Endothelial cell (in vitro differentiated cells): ENCODE results near the gene RBMS3. TPM values are rescaled to one million over a fixed set of nuclear protein-coding genes. Genes with fewer than 3 reads are reported as not detected.

Source experiments
- DNase-seq: peaks from one replicate; pipeline ENCODE4 v3.0.0; 2021; ENCODE audit warnings: low spot score
- H3K27ac Mint-ChIP-seq: one replicate; pipeline ENCODE4 v1.8.0; 2021; ENCODE audit warnings: mixed read lengths, inconsistent platforms; ENCODE audit not compliant: unreplicated experiment
- H3K27me3 Mint-ChIP-seq: one replicate; pipeline ENCODE4 v1.8.0; 2021; ENCODE audit warnings: mild to moderate bottlenecking, moderate library complexity, mixed read lengths, inconsistent platforms; ENCODE audit not compliant: unreplicated experiment
- H3K36me3 Mint-ChIP-seq: one replicate; pipeline ENCODE4 v1.8.0; 2021; ENCODE audit warnings: mild to moderate bottlenecking, low read depth, mixed read lengths, inconsistent platforms; ENCODE audit not compliant: unreplicated experiment
- H3K4me1 Mint-ChIP-seq: one replicate; pipeline ENCODE4 v1.8.0; 2021; ENCODE audit warnings: mild to moderate bottlenecking, mixed read lengths, inconsistent platforms; ENCODE audit not compliant: unreplicated experiment
- H3K4me3 Mint-ChIP-seq: one replicate; pipeline ENCODE4 v1.8.0; 2021; ENCODE audit warnings: mild to moderate bottlenecking, mixed read lengths, inconsistent platforms; ENCODE audit not compliant: unreplicated experiment
- H3K9me3 Mint-ChIP-seq: one replicate; pipeline ENCODE4 v1.8.0; 2021; ENCODE audit warnings: mixed read lengths, inconsistent platforms; ENCODE audit not compliant: unreplicated experiment
- CTCF ChIP-seq: fragments of 200-600 bp; sonication (generic); IDR thresholded peaks from one replicate; pipeline ENCODE4 v1.5.0; 2021; ENCODE audit warnings: antibody characterized with exemption; ENCODE audit not compliant: unreplicated experiment
- total RNA-seq: library from RNA; stranded (reverse); fragmentation: NEBNext Ultra II Directional; extraction: Animal tissue kit (Norgen Biotek cat#: 25700); gene quantifications from one replicate; pipeline ENCODE4 v1.2.1, GENCODE V29; 2021; ENCODE audit not compliant: unreplicated experiment

RBMS3 gene
- total RNA-seq, 1 donor from 2014 or later, result 30.9 TPM

- Mint-ChIP-seq H3K9me3 (no peaks in the 10 kb centered on the region), H3K27me3 (peaks cover 3% of the 10 kb centered on the region), H3K27ac (no peak overlapping the region), H3K4me1 (no peaks in the 10 kb centered on the region), H3K4me3 (no peak overlapping the region), H3K36me3 (no peaks in the 10 kb centered on the region)
- no peak for DNase-seq
- no peak for TF ChIP-seq CTCF
Measured at GRCh38 chr3:29912600-29913288, 631.9 kb downstream of the RBMS3 start.

DNA sequence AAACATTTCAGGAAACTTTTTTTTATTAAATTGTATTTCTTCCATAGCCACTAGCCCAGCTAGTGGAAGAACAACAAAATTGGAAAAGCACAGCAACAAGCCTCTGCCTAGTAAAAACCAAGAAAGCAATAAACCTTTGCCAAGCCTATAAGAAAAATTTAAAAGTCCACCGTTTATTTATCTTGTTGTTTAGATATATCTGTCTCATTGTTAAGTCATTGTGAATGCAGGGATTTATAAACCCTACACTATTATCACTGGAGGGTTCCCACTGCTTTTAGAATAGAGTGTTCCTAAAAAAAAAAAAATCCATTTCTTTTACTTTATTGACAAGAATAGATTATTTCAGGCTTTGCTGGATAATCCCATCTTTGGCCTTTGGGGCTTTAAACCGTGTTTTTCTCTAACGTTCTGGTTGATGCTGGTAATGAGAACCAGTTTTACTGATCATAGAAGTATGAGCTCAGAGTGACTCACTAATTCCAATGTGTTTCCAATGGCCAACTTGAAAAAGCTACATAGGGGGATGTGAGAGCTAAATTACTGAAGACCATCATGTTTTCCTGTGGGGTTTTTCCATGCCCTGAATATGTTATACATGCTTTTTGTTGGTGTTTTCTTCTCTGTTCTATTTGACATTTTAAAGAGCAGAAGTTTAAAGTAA, 634.1 kb downstream of the RBMS3 start:
- DNase-seq, result no peak
- no peak for TF ChIP-seq CTCF
- Mint-ChIP-seq H3K27me3 (peaks cover 2% of the 10 kb centered on the region), H3K27ac (no peak overlapping the region), H3K9me3 (no peaks in the 10 kb centered on the region), H3K4me3 (no peak overlapping the region), H3K4me1 (peaks cover 5% of the 10 kb centered on the region), H3K36me3 (no peaks in the 10 kb centered on the region)

GRCh38 chr3:29919571-29919970, 638.7 kb downstream of the RBMS3 start:
- no peak for DNase-seq

GRCh38 chr3:29922992-29923746, 642.3 kb downstream of the RBMS3 start:
- Mint-ChIP-seq H3K4me1 (peaks cover 26% of the 10 kb centered on the region), H3K4me3 (no peak overlapping the region), H3K36me3 (no peaks in the 10 kb centered on the region), H3K27ac (peak overlapping the region; percentile 98), H3K27me3 (no peaks in the 10 kb centered on the region), H3K9me3 (no peaks in the 10 kb centered on the region)
- DNase-seq, result peak; percentile 41
- no peak for TF ChIP-seq CTCF

More at GRCh38 chr3:29919571-29919970, 638.7 kb downstream of the RBMS3 start:
- Mint-ChIP-seq H3K36me3 (no peaks in the 10 kb centered on the region), H3K4me1 (peaks cover 20% of the 10 kb centered on the region), H3K9me3 (no peaks in the 10 kb centered on the region), H3K4me3 (no peak overlapping the region), H3K27ac (peak overlapping the region; percentile 70), H3K27me3 (no peaks in the 10 kb centered on the region)
- TF ChIP-seq CTCF, result no peak
